8988T (cell line): ENCODE measurements around the gene P2RX1.
"Not testable (repeated sequence)": the region's sequence is repeated elsewhere in the genome, so short reads cannot be mapped to it uniquely, and the experiment has no call there.

Experiments used
- DNase-seq: peaks from one replicate; pipeline ENCODE4 v3.0.0; 2011

P2RX1 gene

GRCh38 chr17:3885271-3885670 is 31.0 kb downstream of the P2RX1 start:
- no peak for DNase-seq

DNA sequence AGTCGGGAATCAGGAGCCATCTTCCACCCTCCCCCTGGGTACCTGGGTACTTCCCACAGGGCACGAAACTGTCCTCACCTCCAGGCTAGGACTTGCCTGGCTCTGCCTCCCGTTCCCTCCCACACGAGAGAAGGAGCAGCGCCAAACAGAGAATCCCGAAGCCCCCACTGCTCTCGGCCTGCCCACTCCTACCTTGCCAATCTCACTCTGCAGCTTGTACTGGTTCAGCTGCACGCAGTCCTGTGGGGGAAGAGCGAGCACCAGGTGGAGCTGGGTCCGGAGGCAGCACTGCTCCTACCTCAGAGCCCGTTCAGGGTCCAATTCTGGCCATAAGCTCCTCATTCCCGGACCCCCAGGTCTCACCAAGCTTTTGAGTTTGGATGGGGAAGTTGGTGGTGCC is 32.1 kb downstream of the P2RX1 start:
- DNase-seq, result no peak

GRCh38 chr17:3882276-3882675 is 34.0 kb downstream of the P2RX1 start:
- no peak for DNase-seq

- no peak for DNase-seq
These were observed 35.3 kb downstream of the P2RX1 start for GRCh38 chr17:3880983-3881382.

GRCh38 chr17:3879591-3880417 is 36.5 kb downstream of the P2RX1 start:
- DNase-seq, result no peak

- no peak for DNase-seq
These were observed 37.1 kb downstream of the P2RX1 start for GRCh38 chr17:3879186-3879585.

GRCh38 chr17:3877220-3877619 is 39.0 kb downstream of the P2RX1 start:
- DNase-seq, result no peak

GRCh38 chr17:3875317-3875716 is 40.9 kb downstream of the P2RX1 start:
- no peak for DNase-seq

GRCh38 chr17:3873862-3874261 is 42.4 kb downstream of the P2RX1 start:
- no peak for DNase-seq

GRCh38 chr17:3870871-3871306 is 45.4 kb downstream of the P2RX1 start:
- no peak for DNase-seq

GRCh38 chr17:3867606-3868005 is 48.7 kb downstream of the P2RX1 start:
- DNase-seq, result no peak

- DNase-seq, result no peak
These were observed 49.2 kb downstream of the P2RX1 start for GRCh38 chr17:3867106-3867505.

DNA sequence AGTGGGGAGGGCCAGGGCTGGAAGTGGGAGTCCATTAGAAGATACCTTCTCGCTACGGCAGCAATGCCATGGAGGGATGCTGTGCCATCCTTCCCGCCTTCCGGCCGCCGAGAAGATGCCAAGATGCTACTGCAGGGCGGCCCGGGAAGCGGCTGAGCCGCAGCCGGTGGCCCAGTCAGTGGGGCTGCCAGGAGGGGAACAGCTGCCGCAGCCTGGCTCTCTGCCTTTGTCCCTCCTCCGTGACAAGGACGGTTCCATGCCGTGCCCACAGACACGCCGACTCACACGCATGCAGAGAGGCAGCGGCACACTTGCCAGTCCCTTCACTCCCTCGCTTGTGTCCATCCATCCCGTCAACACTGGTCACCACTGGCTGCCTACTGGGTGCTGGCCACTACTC is 50.0 kb downstream of the P2RX1 start:
- DNase-seq, result no peak

GRCh38 chr17:3865176-3865575 is 51.1 kb downstream of the P2RX1 start:
- DNase-seq, result no peak

DNA sequence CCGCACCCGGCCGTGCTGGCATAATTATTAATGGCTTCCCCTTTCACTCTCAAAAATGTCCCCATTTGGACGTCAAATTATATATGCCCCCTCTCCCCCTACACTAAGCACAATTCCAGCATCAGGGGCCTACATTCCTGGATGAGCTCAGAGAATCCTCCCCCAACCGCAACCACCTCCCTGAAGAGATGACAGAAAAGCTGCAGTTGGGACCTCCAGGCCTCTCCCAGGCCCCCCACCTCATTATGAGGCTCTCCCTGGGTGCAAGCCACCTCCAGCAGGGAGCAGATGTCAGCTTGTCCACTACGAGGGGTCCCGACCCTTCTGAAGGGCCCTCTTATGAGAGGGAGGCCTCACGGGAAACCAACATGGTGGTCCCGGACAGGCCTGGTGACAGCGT is 51.7 kb downstream of the P2RX1 start:
- no peak for DNase-seq

GRCh38 chr17:3861761-3862681 is 54.2 kb downstream of the P2RX1 start:
- no peak for DNase-seq

- no peak for DNase-seq
These were observed 55.1 kb downstream of the P2RX1 start for GRCh38 chr17:3860939-3861700.

DNA sequence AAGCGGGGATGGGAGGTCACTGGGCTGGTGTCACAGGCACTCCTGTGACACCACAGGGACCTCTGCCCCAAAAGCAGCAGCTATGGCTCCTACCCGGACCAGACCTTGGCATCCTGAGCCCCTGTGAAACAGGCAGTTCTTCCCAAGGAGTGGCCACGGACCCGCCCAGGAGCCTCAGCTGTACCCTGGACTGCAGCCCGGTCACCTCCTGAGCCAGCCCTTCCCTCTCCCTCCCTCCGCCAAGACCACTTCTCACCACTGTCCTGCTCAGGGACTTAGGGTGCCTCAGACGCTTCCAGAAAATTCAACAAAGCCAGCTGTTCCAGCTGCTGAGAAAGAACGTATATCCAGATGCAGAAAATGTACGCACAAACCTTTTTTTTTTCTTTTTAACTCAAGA is 56.3 kb downstream of the P2RX1 start:
- DNase-seq, result no peak

GRCh38 chr17:3857261-3858105 is 58.8 kb downstream of the P2RX1 start:
- DNase-seq, result no peak

DNA sequence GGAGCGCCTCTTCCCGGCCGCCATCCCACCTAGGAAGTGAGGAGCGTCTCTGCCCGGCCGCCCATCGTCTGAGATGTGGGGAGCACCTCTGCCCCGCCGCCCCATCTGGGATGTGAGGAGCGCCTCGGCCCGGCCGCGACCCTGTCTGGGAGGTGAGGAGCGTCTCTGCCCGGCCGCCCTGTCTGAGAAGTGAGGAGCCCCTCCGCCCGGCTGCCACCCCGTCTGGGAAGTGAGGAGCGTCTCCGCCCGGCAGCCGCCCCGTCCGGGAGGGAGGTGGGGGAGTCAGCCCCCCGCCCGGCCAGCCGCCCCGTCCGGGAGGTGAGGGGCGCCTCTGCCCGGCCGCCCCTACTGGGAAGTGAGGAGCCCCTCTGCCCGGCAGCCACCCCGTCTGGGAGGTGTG is 62.1 kb downstream of the P2RX1 start:
- DNase-seq, result not testable (repeated sequence)

GRCh38 chr17:3852561-3852960 is 63.7 kb downstream of the P2RX1 start:
- no peak for DNase-seq

- DNase-seq, result no peak
These were observed 64.7 kb downstream of the P2RX1 start for GRCh38 chr17:3851461-3852100.
